ENCODE results near the gene GABRP. TPM values are rescaled to one million over a fixed set of nuclear protein-coding genes. Genes with fewer than 3 reads are reported as not detected.

The GABRP gene
- total RNA-seq, 2 donors from 2014 or later = 1.1 to 1.9 TPM

GRCh38 chr5:170860818-170861666 lies 77.5 kb downstream of the GABRP start:
- Histone ChIP-seq H3K27ac (ENCODE audit: low read depth, low read length) (no peak overlapping the region), H3K36me3 (ENCODE audit: control insufficient read depth, insufficient read depth, low read length) (no peaks in the 10 kb centered on the region), H3K4me3 (ENCODE audit: low read length) (peak overlapping the region; percentile 16), H3K9me3 (ENCODE audit: control insufficient read depth, low read length) (peaks cover 20% of the 10 kb centered on the region), H3K9ac (ENCODE audit: extremely low read depth, low read length, poor library complexity, severe bottlenecking) (no peak overlapping the region), H3K27me3 (ENCODE audit: control insufficient read depth, insufficient read depth, low read length, poor library complexity, severe bottlenecking) (no peaks in the 10 kb centered on the region), H3K4me1 (ENCODE audit: control insufficient read depth, insufficient read depth, low read length) (peaks cover 6% of the 10 kb centered on the region)
- DNase-seq = no peak
- Mint-ChIP-seq H3K4me1 (peaks cover 25% of the 10 kb centered on the region), H3K27ac (no peak overlapping the region), H3K4me3 (peak overlapping the region; percentile 75), H3K36me3 (ENCODE audit: low read depth) (peaks cover 10% of the 10 kb centered on the region), H3K27me3 (ENCODE audit: insufficient read depth) (peaks cover 17% of the 10 kb centered on the region), H3K9me3 (peaks cover 17% of the 10 kb centered on the region)
- no peak for TF ChIP-seq CTCF (conservative IDR thresholded peaks at IDR 0.05)
- 97 to 100% methylated on average over 3 to 5 of the region's 5 CpGs for WGBS, 2 experiments (ENCODE audit: insufficient coverage in 1 of 2, insufficient read length in 1 of 2)

DNA sequence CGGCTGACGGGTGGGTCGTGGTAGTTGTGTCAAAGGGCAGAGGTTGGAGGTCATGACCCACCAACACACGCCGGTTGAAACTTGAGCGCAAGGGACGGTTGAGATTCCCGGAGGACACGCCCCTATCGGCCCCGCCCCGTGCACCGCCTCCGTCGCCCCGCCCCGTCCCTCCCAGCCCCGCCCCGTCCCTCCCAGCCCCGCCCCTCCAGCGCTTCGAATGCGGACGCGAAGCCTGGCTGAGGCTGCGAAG lies 78.1 kb downstream of the GABRP start:
- Mint-ChIP-seq H3K9me3 (peaks cover 17% of the 10 kb centered on the region), H3K4me3 (peak overlapping the region; percentile 75), H3K4me1 (peaks cover 25% of the 10 kb centered on the region), H3K36me3 (ENCODE audit: low read depth) (peaks cover 14% of the 10 kb centered on the region), H3K27ac (no peak overlapping the region), H3K27me3 (ENCODE audit: insufficient read depth) (peaks cover 15% of the 10 kb centered on the region)
- no peak for TF ChIP-seq CTCF (conservative IDR thresholded peaks at IDR 0.05)
- Histone ChIP-seq H3K4me3 (ENCODE audit: low read length) (peak overlapping the region; percentile 90), H3K9ac (ENCODE audit: extremely low read depth, low read length, poor library complexity, severe bottlenecking) (no peak overlapping the region), H3K27ac (ENCODE audit: low read depth, low read length) (no peak overlapping the region), H3K9me3 (ENCODE audit: control insufficient read depth, low read length) (peaks cover 20% of the 10 kb centered on the region), H3K4me1 (ENCODE audit: control insufficient read depth, insufficient read depth, low read length) (peaks cover 6% of the 10 kb centered on the region), H3K36me3 (ENCODE audit: control insufficient read depth, insufficient read depth, low read length) (no peaks in the 10 kb centered on the region), H3K27me3 (ENCODE audit: control insufficient read depth, insufficient read depth, low read length, poor library complexity, severe bottlenecking) (no peaks in the 10 kb centered on the region)
- WGBS, 2 experiments (ENCODE audit: insufficient coverage in 1 of 2, insufficient read length in 1 of 2) = 14 to 41% methylated on average over 4 to 26 of the region's 26 CpGs
- DNase-seq = peak; percentile 95

DNA sequence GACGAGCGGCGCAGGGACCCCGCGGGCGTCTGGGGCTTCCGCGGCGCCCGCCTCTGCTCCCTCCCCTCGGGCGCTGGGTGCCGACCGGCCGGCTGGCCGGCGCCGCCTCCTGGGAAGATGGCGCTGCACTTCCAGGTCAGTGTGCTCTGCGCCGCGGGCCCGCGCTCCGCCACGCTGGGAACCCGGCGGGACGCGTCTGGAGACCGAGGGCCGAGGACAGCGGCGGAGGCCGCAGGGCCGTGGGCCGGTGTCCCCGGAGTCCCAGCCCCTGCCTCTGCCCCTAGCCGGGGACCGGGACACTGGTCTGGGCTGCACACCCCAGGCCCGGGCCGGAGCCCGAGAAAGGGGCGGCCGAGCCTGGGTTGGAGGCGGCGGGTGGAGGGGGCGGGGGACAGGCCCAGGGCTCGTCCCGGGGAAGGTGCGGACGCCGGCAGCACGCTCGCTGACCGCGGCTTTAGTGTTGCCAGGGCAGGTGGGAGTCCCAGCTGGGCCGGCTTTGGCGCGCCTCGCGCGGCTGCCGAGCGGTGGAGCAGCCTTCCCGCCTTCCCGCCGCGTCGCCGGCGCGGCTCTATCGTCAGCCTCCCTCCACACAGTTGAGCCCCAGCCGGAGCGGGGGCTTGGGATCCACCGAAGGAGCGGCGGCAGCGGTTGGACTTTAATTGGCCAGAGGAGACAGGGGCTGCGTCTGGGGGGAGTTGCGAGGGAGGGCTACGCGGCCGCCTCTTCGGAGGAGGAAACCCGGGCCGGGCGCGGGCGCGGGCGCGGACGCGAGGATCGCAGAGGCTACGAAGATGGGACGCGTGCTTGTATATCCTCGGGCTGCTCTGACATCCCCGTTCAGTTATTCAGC lies 78.6 kb downstream of the GABRP start, which contains the start of gene RANBP17:
Gene RANBP17 (plus strand): TSS at position 102 of the 850 bp plus-strand sequence.
- Histone ChIP-seq H3K36me3 (ENCODE audit: control insufficient read depth, insufficient read depth, low read length) (no peaks in the 10 kb centered on the region), H3K4me3 (ENCODE audit: low read length) (peak within 1 kb of the TSS; percentile 90), H3K9me3 (ENCODE audit: control insufficient read depth, low read length) (peaks cover 20% of the 10 kb centered on the region), H3K9ac (ENCODE audit: extremely low read depth, low read length, poor library complexity, severe bottlenecking) (peak within 1 kb of the TSS; percentile 67), H3K4me1 (ENCODE audit: control insufficient read depth, insufficient read depth, low read length) (peaks cover 6% of the 10 kb centered on the region), H3K27ac (ENCODE audit: low read depth, low read length) (peak within 1 kb of the TSS; percentile 57), H3K27me3 (ENCODE audit: control insufficient read depth, insufficient read depth, low read length, poor library complexity, severe bottlenecking) (no peaks in the 10 kb centered on the region)
- peak within 1 kb of the TSS; percentile 82 for H3K27ac Mint-ChIP-seq
- H3K4me3 Mint-ChIP-seq = peak within 1 kb of the TSS; percentile 75
- peak; percentile 85 for DNase-seq
- 0% methylated on average over 39 to 102 of the region's 102 CpGs for WGBS, 2 experiments (ENCODE audit: insufficient coverage in 1 of 2, insufficient read length in 1 of 2)
- peaks cover 16% of the 10 kb centered on the region for H3K36me3 Mint-ChIP-seq (ENCODE audit: low read depth)
- peaks cover 15% of the 10 kb centered on the region for H3K27me3 Mint-ChIP-seq (ENCODE audit: insufficient read depth)
- H3K9me3 Mint-ChIP-seq = peaks cover 17% of the 10 kb centered on the region
- no peak for TF ChIP-seq CTCF (conservative IDR thresholded peaks at IDR 0.05)
- H3K4me1 Mint-ChIP-seq = peaks cover 25% of the 10 kb centered on the region

All from endodermal cell (in vitro differentiated cells).